ENCODE data around the gene SLCO3A1.

- TF ChIP-seq CTCF (IDR thresholded peaks at IDR 0.05) (no peak), POLR2AphosphoS5 (IDR thresholded peaks at IDR 0.05) (no peak)
Measured at GRCh38 chr15:91889111-91889815, 35.8 kb downstream of the SLCO3A1 start.

Measured in transverse colon (tissue), 4 donors.